Cortex of kidney (tissue), 1 donor: ENCODE results near the gene CLEC18C.
"Not testable (repeated sequence)": the region's sequence is repeated elsewhere in the genome, so short reads cannot be mapped to it uniquely, and the experiment has no call there.

Source experiments
- DNase-seq: peaks from one replicate; lab custom pipeline; 2025; lab: John Stamatoyannopoulos, UW

CLEC18C gene

DNA sequence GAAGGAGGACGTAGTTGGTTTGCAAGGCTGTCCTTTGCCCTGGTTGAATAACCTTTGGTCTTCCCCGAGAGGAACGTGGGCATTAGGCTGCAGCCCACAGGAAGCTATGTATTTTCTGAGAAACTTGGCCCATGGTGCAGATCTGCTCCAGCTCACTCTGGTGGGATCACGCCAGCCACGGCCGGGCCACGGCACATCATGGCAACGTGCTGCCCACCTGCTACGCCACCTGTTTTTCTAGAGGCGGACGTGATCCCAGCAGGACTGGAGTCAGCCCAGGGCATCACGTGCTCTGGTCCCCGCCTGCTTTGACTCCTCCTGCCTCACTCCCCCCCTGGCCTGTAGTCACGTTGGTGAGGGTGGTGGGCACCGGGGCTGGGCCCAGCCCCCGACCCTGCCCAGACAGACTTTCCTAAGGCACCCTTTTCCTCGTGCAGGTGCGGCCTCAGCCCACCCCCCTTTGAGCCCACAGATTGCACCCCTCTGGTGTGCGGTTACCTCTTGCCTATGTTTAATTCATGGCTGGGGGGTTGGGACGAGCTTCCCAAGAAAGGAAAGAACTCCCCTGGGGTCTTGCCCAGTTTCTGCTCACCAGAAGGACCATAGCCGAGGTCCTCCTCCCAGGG, at the start of gene CLEC18C:
Gene CLEC18C (plus strand): TSS at position 576 of the 626 bp plus-strand sequence. CDS start 492 bp downstream, outside the sequence.
- not testable (repeated sequence) for DNase-seq

DNA sequence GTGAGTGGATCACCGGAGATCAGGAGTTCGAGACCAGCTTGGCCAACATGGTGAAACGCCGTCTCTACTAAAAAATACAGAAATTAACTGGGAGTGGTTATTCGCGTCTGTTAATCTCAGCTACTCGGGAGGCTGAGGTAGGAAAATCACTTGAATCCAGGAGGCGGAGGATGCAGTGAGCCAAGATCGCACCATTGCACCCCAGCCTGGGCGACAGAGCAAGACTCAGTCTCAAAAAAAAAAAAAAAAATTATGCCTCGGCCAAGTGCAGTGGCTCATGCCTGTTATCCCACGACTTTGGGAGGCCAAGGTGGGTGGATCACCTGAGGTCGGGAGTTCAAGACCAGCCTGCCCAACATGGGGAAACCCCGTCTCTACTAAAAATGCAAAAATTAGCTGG, 49.8 kb upstream of the CLEC18C start:
- not testable (repeated sequence) for DNase-seq

DNA sequence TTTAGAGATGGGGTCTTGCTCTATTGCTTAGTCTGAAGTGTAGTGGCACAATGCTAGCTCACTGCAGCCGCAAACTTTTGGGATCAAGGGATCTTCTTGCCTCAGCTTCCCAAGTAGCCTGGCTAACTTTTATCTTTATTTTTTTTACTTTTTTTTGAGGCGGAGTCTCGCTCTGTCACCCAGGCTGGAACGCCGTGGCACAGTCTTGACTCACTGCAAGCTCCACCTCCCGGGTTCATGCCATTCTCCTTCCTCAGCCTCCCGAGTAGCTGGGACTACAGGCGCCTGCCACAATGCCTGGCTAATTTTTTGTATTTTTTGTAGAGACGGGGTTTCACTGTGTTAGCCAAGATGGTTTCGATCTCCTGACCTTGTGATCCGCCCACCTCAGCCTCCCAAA, 47.4 kb upstream of the CLEC18C start:
- DNase-seq, result not testable (repeated sequence)

DNA sequence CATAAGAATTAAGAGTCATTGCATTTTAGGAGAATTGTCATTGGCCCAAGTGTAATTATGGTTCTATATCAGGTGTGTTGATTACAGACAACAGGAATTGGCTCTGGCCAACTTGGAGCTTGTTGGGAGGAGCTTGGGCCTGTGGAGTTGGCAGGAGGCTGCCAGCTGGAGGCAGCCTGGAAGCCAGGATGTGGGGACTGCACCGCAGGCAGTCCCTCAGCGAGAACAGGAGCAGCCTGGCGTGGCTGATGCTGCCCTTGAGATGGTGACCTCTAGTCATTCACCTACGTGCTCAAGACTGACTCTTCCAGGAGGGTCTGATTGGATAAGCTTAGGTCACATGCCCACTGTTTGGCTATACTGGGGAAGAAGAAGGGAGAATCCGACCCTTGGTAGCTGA, 45.9 kb upstream of the CLEC18C start:
- not testable (repeated sequence) for DNase-seq

DNA sequence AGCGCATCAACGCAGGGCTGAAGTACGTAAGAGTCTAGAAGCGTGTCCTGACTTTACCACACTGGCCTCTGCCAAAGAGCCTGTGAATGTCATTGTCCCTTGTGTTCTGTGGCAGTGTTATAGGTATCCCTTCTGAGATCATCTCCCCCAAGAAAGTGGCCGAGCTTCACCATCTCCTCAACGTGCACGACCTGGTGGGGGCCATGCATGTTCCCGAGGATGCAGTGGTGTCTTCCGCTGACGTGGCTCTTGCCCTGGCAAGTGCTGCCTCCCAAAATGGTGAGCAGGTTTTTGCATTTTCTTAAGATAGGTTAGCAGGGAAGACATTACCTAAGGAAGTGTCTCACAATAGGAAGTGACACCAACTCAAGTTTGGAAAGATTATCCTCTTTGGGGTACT, 44.7 kb upstream of the CLEC18C start:
- not testable (repeated sequence) for DNase-seq

DNA sequence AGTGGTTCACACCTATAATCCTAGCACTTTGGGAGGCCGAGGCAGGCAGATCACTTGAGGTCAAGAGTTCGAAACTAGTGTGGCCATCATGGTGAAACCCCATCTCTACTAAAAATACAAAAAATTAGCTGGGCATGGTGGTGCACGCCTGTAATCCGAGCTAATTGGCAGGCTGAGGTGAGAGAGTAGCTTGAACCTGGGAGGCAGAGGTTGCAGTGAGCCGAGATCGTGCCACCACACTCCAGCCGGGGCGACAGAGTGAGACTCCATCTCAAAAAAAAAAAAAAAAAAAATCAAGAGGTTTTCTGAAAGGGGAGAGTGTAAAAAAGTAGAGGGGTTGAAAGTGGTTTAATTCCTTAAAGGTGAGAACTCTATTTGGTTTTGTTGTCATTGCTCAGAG, 37.8 kb upstream of the CLEC18C start:
- DNase-seq, result not testable (repeated sequence)

DNA sequence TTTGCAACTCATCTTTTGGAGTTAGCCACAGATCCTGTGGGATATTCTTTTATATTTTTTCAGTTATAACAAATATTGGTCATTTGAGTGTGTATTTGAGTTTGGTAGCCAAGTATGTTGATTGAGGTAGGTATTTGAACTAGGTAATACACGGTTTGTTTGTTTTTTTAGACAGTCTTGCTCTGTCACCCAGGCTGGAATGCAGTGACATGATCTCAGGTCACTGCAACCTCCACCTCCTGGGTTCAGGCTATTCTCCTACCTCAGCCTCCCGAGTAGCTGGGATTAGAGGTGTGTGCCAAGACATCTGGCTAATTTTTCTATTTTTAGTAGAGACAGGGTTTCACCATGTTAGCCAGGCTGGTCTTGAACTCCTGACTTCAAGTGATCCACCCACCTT, 37.0 kb upstream of the CLEC18C start:
- DNase-seq, result not testable (repeated sequence)

DNA sequence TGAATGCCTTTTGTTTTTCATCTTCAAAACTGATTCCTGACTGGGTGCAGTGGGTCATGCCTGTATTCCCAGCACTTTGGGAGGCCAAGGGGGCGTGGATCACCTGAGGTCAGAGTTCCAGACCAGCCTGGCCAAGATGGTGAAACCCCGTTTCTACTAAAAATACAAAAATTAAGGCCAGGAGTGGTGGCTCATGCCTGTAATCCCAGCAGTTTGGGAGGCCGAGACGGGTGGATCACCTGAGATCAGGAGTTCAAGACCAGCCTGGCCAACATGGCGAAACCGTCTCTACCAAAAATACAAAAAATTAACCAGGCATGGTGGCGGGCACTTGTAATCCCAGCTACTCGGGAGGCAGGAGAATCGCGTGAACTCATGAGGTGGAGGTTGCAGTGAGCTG, 30.8 kb upstream of the CLEC18C start:
- DNase-seq, result not testable (repeated sequence)

DNA sequence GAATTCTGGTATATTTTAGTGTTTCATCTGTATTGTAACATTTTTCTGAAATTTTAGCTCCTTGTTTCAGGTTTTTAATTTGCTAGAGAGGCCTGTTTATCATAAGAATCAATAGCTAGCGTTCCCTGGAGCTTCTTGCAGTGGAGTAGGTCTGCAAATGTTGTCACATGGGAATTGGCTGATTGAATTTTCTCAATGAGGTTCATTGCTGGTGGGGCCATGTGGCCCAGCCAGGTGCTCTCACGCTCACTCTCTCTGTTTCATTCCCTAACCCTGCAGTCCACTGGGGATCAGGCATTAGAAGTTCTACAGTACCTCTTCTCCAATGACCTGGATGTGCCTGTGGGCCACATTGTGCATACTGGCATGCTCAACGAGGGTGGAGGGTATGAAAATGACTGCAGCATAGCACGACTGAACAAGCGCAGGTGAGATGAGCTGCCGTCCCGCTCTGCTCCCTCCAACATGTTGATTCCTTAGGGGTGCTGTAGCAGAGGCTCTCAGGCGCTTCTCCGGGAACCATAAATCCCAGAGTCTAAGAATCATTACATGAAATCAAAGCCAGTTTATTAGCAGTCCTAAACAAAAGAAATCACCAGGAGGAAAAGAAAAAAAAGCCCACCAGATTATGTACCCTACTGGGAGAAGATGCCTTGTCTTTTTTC, 30.2 kb upstream of the CLEC18C start:
- not testable (repeated sequence) for DNase-seq

DNA sequence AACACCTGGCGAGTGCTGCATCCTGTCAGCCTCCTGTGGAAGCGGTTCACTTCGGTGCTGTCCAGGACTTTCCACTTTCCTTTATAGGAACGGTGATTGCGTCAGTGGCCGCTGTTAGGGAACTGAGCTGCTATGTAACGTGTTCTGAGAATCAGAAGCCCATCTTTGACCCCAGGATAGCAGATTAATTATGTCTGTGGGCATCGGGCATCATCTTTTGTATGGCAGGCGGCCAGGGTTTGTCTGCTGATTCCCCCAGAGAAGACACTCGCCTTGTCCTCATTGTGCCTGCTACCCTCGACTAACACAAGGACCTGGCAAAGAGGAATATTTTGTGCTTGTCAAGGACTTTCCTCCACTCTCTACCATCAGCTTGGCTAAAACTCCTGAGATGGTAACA, 25.7 kb upstream of the CLEC18C start:
- DNase-seq, result not testable (repeated sequence)

DNA sequence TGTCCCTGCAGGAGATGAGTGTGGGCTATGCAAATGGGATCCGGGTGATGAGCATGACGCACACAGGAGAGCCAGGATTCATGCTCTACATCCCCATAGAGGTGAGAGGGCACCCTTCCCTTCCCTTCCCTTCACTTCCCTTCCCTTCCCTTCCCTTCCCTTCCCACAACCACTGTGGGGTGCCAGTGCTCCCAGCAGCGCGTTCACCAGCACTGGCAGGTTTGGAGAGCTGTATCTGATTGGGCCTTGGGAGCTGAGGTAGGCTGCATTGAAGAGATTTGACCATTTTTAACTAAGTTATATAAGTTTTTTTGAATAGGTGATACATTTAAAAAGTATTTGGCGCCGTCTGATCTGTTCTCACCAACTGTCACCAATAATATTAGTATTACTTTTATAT, 25.1 kb upstream of the CLEC18C start:
- DNase-seq, result not testable (repeated sequence)

DNA sequence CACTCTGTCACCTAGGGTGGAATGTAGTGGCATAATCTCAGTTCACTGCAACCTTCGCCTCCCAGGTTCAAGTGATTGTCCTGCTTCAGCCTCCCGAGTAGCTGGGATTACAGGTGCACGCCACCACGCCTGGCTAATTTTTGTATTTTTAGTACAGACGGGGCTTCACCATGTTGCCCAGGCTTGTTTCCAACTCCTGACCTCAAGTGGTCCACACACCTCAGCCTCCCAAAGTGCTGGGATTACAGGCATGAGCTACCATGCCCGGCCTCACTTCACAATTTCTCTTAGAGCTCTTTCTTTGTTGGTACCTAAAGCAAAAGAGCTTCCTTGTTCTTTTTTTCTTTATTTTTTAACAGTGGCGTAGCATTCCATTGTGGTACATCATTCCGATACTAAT, 24.3 kb upstream of the CLEC18C start:
- not testable (repeated sequence) for DNase-seq

DNA sequence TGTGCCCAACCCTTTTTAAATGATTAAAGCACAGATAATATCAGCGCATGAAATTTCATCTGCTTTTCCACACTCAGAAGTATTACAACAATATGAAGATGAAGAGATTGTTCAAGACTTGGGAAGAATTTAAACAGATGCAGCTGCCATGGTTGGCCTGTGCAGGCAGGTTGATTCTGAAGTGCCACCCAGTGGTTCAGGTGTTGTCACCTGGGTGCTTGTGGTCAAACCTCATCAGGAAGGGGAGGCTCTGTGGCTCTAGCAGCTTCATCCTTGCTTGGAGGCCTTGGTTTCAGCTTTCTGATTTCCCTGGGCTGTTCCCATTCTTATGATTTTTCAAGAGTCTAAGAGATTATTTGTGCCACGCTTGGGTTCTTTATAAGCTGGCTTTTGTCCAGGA, 22.2 kb upstream of the CLEC18C start:
- no peak for DNase-seq

DNA sequence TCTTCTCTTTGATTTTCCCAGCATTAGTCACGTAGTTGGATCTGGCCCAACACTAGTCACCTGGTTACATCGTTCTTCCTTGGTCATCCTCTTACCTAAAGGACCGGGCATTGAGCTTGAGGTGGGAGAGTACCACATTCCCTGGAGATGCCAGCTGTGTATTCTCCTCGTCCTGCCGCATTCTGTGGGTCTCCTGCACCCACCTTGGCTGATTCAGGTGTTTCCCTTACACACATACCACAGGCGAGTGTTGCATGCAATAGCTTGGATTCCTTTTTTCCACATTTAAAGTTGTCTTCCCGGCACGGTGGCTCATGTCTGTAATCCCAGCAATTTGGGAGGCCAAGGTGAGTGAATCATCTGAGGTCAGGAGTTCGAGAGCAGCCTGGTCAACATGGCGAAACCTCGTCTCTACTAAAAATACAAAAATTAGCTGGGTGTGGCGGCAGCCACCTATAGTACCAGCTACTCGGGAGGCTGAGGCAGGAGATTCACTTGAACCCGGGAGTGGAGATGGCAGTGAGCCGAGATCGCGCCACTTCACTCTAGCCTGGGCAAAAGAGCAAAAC, 21.6 kb upstream of the CLEC18C start:
- no peak for DNase-seq

DNA sequence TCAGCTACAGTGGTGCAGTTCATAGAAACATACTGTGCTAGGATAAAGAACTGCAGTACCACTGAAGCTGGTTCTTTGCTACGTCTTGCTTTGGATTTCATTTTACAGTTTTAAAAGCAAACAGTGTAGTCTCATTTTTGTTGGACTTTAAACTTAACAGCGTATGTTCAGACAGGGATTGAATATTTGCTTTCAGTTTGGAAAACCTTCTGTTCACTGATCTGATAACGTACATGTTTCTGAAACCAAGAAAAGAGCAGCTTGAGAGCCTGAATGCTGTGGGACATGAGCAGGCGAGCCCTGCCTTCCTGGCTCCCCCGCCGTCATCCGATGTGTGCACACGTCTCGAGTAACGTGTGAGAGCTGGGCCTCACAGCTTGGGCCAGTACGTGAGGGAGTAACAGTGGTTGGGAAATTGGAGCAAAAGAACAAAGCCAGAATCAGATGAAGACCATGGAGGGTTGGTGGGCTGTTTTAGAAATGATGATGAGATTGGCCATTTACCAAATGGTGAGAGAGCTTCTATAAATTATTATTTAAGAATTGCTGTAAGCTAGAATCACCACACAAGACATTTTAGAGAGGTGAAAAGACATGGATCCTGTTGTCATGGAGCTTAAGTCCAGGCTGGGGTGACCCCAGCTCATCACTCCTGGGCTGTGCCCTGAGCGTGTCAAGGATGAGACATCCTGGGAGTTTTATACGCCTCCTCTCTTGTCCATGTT, 20.8 kb upstream of the CLEC18C start:
- DNase-seq, result no peak

DNA sequence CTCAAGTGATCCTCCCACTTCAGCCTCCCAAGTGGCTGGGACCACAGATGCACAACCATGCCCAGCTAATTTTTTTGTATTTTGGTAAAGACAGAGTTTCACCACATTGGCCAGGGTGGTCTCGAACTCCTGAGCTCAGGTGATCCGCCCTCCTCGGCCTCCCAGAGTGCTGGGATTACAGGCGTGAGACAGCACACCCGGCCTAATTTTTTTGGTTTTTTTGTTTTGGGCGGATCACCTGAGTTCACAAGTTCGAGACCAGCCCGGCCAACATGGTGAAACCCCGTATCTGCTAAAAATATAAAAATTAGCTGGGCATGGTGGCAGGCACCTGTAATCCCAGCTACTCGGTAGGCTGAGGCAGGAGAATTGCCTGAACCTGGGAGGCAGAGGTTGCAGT, 18.9 kb upstream of the CLEC18C start:
- DNase-seq, result not testable (repeated sequence)

DNA sequence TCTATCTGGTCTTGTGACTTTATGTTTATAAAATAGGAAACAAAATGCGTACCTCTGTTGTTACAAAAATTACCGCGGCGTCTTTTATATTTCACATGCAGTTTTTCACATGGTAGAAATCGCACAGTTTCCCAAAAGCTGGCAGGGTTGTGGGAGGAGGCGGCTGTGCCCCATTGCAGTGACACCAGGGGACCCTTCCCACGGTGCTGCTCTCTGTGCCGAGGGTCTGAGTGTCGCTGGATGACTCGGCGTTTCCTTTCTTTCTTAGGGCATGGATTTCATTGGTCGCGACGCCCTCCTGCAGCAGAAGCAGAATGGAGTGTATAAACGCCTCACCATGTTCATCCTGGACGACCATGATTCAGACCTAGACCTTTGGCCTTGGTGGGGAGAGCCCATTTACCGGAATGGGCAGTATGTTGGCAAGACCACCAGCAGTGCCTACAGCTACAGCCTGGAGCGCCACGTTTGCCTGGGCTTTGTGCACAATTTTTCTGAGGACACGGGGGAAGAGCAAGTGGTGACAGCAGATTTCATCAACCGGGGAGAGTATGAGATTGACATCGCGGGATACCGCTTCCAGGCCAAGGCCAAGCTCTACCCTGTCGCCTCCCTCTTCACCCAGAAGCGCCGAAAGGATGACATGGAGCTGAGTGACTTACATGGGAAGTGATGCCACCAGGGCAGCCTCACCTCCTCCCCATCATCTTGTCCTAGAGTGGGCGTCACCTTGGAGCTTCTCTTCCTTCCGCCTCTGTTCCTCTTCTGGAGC, 17.2 kb upstream of the CLEC18C start:
- no peak for DNase-seq

DNA sequence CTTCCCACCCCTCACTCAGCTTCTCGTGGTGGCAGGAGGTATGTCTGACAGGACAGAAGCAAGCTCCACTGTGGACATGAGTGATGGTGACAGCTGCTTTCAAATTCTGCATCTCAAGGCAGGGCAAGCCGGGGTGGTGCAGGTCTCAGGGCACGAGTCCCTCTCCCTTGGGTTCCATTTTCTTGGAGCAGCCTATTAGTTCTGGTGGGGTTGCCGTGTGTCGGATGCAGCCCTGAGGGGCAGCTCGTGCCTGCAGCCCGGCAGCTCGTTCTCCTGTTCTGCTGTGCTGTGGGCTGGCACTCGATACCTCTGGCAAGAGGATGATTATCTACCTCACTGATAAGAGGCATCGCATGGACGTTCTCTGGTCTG, 16.5 kb upstream of the CLEC18C start:
- no peak for DNase-seq

DNA sequence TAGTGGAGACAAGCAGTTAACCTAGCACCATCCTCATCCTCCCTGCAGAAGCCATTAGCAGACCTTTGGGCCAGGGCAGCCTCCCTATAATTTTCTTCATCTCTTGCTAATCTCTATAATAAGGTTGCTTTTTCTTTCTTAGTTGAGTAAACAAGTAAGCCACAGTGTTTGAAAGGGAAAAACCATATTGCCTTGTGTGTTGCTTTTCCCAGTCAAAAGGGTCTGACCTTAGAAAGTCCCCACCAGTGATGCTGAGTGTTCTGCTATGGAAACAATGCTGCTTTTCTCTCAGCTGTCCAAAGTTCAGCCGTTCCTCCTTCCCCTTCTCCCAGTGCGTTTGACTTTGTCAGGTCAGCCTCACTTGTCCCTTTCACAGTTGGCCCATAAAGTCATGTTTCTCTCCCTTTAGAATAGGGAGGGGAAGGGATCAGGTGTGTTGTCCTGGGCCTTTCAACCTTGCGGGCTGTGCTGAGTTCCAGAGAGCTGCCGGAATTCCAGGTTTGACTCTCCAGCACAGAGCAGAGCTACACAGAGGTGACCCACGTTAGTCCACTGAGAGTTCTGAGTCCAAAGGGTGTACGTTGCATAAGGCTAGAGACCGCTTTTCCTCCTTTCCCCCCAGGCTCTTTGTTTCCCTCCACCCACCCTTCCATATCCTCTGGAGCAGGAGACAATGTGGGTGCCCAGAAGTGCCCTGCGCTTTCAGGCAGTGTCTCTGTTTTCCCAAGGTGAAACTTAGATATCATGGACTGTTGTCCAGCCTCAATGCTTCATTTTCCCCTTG, 15.9 kb upstream of the CLEC18C start:
- no peak for DNase-seq

DNA sequence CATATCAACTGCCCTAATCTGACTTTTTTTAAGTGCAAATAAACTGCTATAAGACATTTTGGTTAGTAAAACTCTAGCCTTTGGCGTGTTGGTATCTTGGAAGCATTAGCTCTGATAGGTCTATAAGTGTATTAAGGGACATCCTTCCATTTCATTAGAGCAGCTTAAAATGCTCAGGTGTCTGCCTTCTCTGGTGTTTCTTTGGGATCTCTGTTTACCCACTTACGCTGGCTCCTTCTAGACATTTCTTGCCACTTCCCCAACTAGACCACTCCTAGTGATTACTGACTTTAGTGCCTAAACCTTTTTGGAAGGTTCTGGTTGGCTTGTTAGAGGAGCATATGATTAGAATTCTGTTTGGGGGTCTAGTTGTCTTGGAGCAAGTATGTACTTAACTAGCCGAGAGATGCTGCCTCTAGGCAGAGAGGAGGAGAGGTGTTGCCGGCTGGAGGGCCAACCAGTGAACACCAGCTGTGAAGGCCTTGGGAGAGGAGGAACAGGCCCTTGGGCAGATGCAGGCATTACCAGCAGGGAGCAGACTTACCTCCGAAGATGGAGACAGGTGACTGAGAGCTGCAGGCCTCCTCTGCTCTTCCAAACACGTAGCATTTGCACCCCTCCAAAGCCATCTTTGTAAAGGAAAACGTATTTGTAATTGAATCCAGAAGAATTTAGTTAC, 15.2 kb upstream of the CLEC18C start:
- DNase-seq, result no peak
